HCT116 (cell line): ENCODE data around the gene DDX10. TPM values are rescaled to one million over a fixed set of nuclear protein-coding genes. Genes with fewer than 3 reads are reported as not detected.

Experiments used
- ATAC-seq: fragments of 200-7000 bp; cut with Tn5 transposase; 2 replicates; pipeline ENCODE4 v1.9.1; 2020; ENCODE audit warnings: mild to moderate bottlenecking, moderate library complexity
- BruUV-seq: library from RNA; stranded (reverse); fragments of 400-500 nt; replicated peaks from 2 replicates; lab custom pipeline; 2021; lab: Mats Ljungman, UMichigan
- CTCF ChIA-PET: fragments of 300-600 bp; sonication (Branson Sonifier 250); formaldehyde crosslinking; loops from one replicate; lab custom pipeline; 2021; ENCODE audit warnings: antibody characterized with exemption; lab: Charles Lee
- POLR2A ChIA-PET: fragments of 300-600, 350-600 bp; sonication (Branson Sonifier 250); formaldehyde crosslinking; loops from one replicate; lab custom pipeline; 2021; ENCODE audit warnings: antibody characterized with exemption; lab: Charles Lee
- RAD21 ChIA-PET, 2 experiments: fragments of 300-600 bp; sonication (Branson Sonifier 250); formaldehyde crosslinking; loops; one replicate each; lab custom pipeline; 2023; ENCODE audit warnings: low total read pairs in 2 of 2; ENCODE audit not compliant: uncharacterized antibody in 2 of 2, unreplicated experiment in 2 of 2, low non-redundant PET in 1 of 2; lab: Charles Lee
- DNase-seq: peaks from one replicate; pipeline ENCODE4 v3.0.0-alpha.2; 2010; ENCODE audit warnings: low read depth, low spot score
- H2AFZ ChIP-seq: fragments of 200-600 bp; shearing (Covaris generic), sonication (generic); 2 replicates; pipeline ENCODE4 v1.6.1; 2017; ENCODE audit warnings: low read depth, mixed run types, mixed read lengths, antibody characterized with exemption, low read length; ENCODE audit not compliant: poor library complexity, severe bottlenecking
- H3K27ac ChIP-seq: 2 replicates; pipeline ENCODE4 v1.5.1; 2012; ENCODE audit warnings: low read depth, low read length
- H3K27me3 ChIP-seq: fragments of 200-600 bp; sonication (generic); 2 replicates; pipeline ENCODE4 v1.6.1; 2016; ENCODE audit warnings: mixed run types, low read length, mixed read lengths; ENCODE audit not compliant: insufficient read depth
- H3K36me3 ChIP-seq, 2 experiments: fragments of 200-500 bp in 1 of 2; fragments of 200-600 bp in 1 of 2; sonication (Bioruptor generic) in 1 of 2; sonication (generic) in 1 of 2; 2 replicates each; pipeline versions ENCODE4 v1.5.1 to v1.6.1; 2014 to 2016; ENCODE audit warnings: low read length in 2 of 2, inconsistent platforms in 1 of 2, mixed read lengths in 1 of 2, mixed run types in 1 of 2; ENCODE audit not compliant: insufficient read depth in 2 of 2, control insufficient read depth in 1 of 2
- H3K4me1 ChIP-seq, 2 experiments: fragments of 200-600 bp in 1 of 2; sonication (generic) in 1 of 2; 2 replicates each; pipeline versions ENCODE4 v1.5.1 to v1.6.1; 2012 to 2017; ENCODE audit warnings: low read length in 2 of 2, inconsistent platforms in 1 of 2, mild to moderate bottlenecking in 1 of 2, mixed read lengths in 1 of 2, mixed run types in 1 of 2, moderate library complexity in 1 of 2; ENCODE audit not compliant: insufficient read depth in 2 of 2, control insufficient read depth in 1 of 2
- H3K4me2 ChIP-seq: fragments of 200-600 bp; sonication (generic); 2 replicates; pipeline ENCODE4 v1.6.1; 2017; ENCODE audit warnings: mixed run types, low read length, mixed read lengths
- H3K4me3 ChIP-seq, 2 experiments: fragments of 200-600 bp in 1 of 2; sonication (generic) in 1 of 2; replicated peaks in 1 of 2; 2 replicates each; pipeline ENCODE4 v1.5.1; 2011 to 2016; ENCODE audit warnings: low read length in 2 of 2, control low read depth in 1 of 2, low read depth in 1 of 2, mild to moderate bottlenecking in 1 of 2, mixed read lengths in 1 of 2, mixed run types in 1 of 2
- H3K79me2 ChIP-seq: fragments of 200-600 bp; sonication (generic); 2 replicates; pipeline ENCODE4 v1.6.1; 2017; ENCODE audit warnings: mild to moderate bottlenecking, mixed run types, low read length, moderate library complexity, mixed read lengths; ENCODE audit not compliant: insufficient read depth
- H3K9ac ChIP-seq: fragments of 200-600 bp; sonication (generic); 2 replicates; pipeline ENCODE4 v1.6.1; 2016; ENCODE audit warnings: low read length, mixed read lengths
- H3K9me2 ChIP-seq: fragments of 200-600 bp; sonication (generic), shearing (Covaris generic); 2 replicates; pipeline ENCODE4 v1.6.1; 2017; ENCODE audit warnings: mixed run types, mild to moderate bottlenecking, moderate library complexity; ENCODE audit not compliant: insufficient read depth
- H3K9me3 ChIP-seq, 2 experiments: fragments of 200-500 bp in 1 of 2; fragments of 200-600 bp in 1 of 2; sonication (Bioruptor generic) in 1 of 2; sonication (generic) in 1 of 2; 2 replicates each; pipeline ENCODE4 v1.6.1; 2014 to 2017; ENCODE audit warnings: low read length in 2 of 2, mixed read lengths in 2 of 2, inconsistent platforms in 1 of 2, low read depth in 1 of 2, mild to moderate bottlenecking in 1 of 2, mixed run types in 1 of 2, moderate library complexity in 1 of 2; ENCODE audit not compliant: control insufficient read depth in 1 of 2, insufficient read depth in 1 of 2
- H4K20me1 ChIP-seq: fragments of 200-600 bp; sonication (generic), shearing (Covaris generic); 2 replicates; pipeline ENCODE4 v1.6.1; 2017; ENCODE audit warnings: mixed run types, mild to moderate bottlenecking, moderate library complexity; ENCODE audit not compliant: insufficient read depth
- CBX3 ChIP-seq: IDR thresholded peaks from 2 replicates; pipeline ENCODE4 v1.6.1; 2012; ENCODE audit warnings: low read depth
- EGR1 ChIP-seq: IDR thresholded peaks from 2 replicates; pipeline ENCODE4 v1.6.1; 2012; ENCODE audit warnings: low read depth
- ELF1 ChIP-seq: IDR thresholded peaks from 2 replicates; pipeline ENCODE4 v1.6.1; 2012; ENCODE audit warnings: low read depth, borderline replicate concordance
- EZH2 ChIP-seq: fragments of 200-600 bp; sonication (generic); IDR thresholded peaks from 2 replicates; pipeline ENCODE4 v1.6.1; 2017; ENCODE audit warnings: antibody characterized with exemption, mixed run types
- EZH2phosphoT487 ChIP-seq: fragments of 200-600 bp; IDR thresholded peaks from 2 replicates; pipeline ENCODE4 v1.6.1; 2018; ENCODE audit warnings: antibody characterized with exemption, borderline replicate concordance
- FOSL1 ChIP-seq: IDR thresholded peaks from 2 replicates; pipeline ENCODE4 v1.6.1; 2012; ENCODE audit warnings: low read depth
- JUND ChIP-seq: IDR thresholded peaks from 2 replicates; pipeline ENCODE4 v1.6.1; 2012
- POLR2AphosphoS5 ChIP-seq: IDR thresholded peaks from 2 replicates; pipeline ENCODE4 v1.6.1; 2011; ENCODE audit warnings: mild to moderate bottlenecking, low read depth, low read length, moderate library complexity
- SIN3A ChIP-seq: IDR thresholded peaks from 2 replicates; pipeline ENCODE4 v1.6.1; 2012; ENCODE audit warnings: low read depth
- TCF7L2 ChIP-seq: IDR thresholded peaks from 2 replicates; pipeline ENCODE4 v1.7.0; 2011; ENCODE audit warnings: borderline replicate concordance, inconsistent platforms; ENCODE audit not compliant: insufficient read depth, insufficient read length; ENCODE audit errors: extremely low read depth
- ZFX ChIP-seq: fragments of 450-650 bp; IDR thresholded peaks from 2 replicates; pipeline ENCODE4 v1.6.1; 2017
- intact Hi-C: fragments of 100-400 bp; cut with micrococcal nuclease; formaldehyde crosslinking; loops from 2 replicates; pipeline ENCODE4 v1.10.0; 2022
- total RNA-seq: library from RNA; stranded (reverse); gene quantifications from one replicate; pipeline ENCODE4 v1.2.1, GENCODE V29; 2021; ENCODE audit not compliant: unreplicated experiment
- TF ChIP-seq, protein P1 (sequence below): IDR thresholded peaks from 2 replicates; pipeline ENCODE4 v1.6.1; 2012

DDX10 gene
- total RNA-seq, 1 experiment from 2014 or later: 66.5 TPM

DNA sequence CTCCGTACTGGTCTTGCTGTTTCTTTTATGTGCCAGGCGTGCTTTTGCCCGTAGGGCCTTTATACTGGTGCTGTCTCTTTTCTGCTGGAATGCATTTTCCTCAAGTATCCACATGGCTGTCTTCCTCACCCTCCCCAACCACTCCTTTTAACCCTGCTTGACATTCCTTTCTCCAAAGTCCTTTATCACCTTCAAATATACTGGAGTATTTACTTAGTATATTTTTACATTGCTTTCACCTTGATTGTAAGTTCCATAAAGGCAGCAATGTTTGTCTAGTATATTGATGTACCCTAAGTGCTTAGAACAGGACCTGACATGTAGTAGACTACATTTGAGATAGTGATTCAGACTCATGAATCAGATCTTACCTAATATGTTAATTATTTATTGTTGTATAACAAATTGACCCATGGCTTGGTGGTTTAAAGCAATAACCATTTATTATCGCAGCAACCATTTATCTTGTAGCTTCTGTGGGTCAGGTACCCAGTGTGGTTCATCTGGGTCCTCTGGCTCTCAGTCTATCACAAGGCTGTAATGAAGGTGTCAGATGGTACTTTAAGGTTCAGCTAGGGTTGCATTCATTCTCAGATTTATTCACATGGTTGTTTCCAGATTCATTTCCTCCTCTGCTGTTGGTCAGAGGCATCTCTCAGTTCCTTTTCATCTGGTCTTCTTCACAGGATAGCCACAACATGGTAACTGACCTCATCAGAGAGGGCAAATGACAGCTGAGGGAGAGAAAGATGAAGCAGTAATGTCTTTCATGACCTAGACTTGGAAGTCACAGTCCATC, 34.2 kb downstream of the DDX10 start (continued):
- TF ChIP-seq, protein P1, sequence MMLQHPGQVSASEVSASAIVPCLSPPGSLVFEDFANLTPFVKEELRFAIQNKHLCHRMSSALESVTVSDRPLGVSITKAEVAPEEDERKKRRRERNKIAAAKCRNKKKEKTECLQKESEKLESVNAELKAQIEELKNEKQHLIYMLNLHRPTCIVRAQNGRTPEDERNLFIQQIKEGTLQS: no peak
- TF ChIP-seq EZH2: no peak

DNA sequence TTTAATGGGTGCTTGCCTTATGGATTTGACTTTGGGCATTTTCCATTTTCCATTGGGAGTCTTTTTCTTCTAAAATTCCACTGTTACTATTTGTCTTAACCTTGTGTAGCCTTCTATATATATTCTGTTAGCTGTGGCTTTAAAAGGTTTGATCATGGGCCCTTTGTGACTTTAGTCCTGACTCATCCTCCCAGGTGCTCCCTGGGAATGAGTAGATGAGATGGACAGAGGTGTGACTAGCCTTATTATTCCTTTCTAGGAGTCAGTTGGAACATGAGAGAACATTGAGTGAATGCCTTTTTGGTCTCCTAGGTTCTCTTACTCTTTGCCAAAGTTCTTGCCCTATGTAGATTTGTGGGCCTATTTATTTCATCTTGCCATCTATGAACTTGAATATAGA, 39.0 kb downstream of the DDX10 start:
- H3K36me3 ChIP-seq: peaks cover 12 to 40% of the 10 kb centered on the region in 2 experiments
- intact Hi-C loops: no loop called here
- peaks cover under 1 to 8% of the 10 kb centered on the region in 2 experiments; a peak in 2 of 4 replicates for H3K4me1 ChIP-seq
- no peak overlapping the region for H2AFZ ChIP-seq
- ChIA-PET POLR2A (no interaction called here), RAD21 (no interaction called here), CTCF (no interaction called here)
- no peaks in the 10 kb centered on the region for H3K9me2 ChIP-seq
- H3K4me3 ChIP-seq: no peak overlapping the region
- peaks cover 6% of the 10 kb centered on the region in 2 experiments; a peak in 2 of 4 replicates for H3K9me3 ChIP-seq
- H4K20me1 ChIP-seq: no peaks in the 10 kb centered on the region
- TF ChIP-seq JUND (no peak), ELF1 (no peak), ZFX (no peak), POLR2AphosphoS5 (no peak)
- TF ChIP-seq, protein P1: no peak
- no peak overlapping the region for H3K4me2 ChIP-seq
- DNase-seq (no peak), ATAC-seq (no peak)
- no peaks in the 10 kb centered on the region for H3K27me3 ChIP-seq
- H3K9ac ChIP-seq: no peak overlapping the region
- H3K27ac ChIP-seq: no peak overlapping the region
- peaks cover 37% of the 10 kb centered on the region for H3K79me2 ChIP-seq
- no TSS peak for BruUV-seq

DNA sequence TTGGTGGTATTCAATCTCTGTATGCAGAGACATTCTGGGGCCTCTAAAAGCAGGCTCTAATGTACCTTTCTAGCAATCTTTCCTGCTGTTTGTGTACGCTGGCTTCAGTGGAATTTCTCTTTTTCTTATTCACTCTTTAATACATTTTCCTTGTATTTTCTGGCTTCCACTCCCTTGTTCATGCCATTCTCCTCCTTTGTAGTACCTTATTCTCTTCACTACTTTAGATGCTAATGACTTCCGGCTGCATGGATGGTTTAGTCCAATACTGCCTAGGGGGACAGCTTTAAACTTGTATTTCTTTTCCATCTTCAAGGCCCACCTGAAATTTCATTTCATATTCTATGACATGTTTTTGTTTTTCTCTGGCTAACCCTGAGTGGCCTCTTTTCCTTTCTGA, 40.2 kb downstream of the DDX10 start:
- Histone ChIP-seq H3K4me1 (peaks cover 0 to 8% of the 10 kb centered on the region in 2 experiments; a peak in 2 of 4 replicates), H3K79me2 (peaks cover 30% of the 10 kb centered on the region), H3K27me3 (no peaks in the 10 kb centered on the region), H3K27ac (no peak overlapping the region), H4K20me1 (no peaks in the 10 kb centered on the region), H2AFZ (no peak overlapping the region), H3K9me3 (peaks cover 6% of the 10 kb centered on the region in 2 experiments; a peak in 2 of 4 replicates), H3K9ac (no peak overlapping the region), H3K36me3 (peaks cover 10 to 43% of the 10 kb centered on the region in 2 experiments), H3K4me3 (no peak overlapping the region), H3K9me2 (no peaks in the 10 kb centered on the region), H3K4me2 (no peak overlapping the region)
- intact Hi-C loops: no loop called here
- CTCF ChIA-PET: no interaction called here
- TF ChIP-seq EZH2phosphoT487: no peak
- no peak for TF ChIP-seq SIN3A
- TF ChIP-seq EGR1: no peak
- TF ChIP-seq CBX3: no peak
- no peak for TF ChIP-seq TCF7L2
- TF ChIP-seq JUND: no peak
- no peak for TF ChIP-seq FOSL1
- TF ChIP-seq, protein P1: no peak
- RAD21 ChIA-PET: no interaction called here
- DNase-seq (no peak), ATAC-seq (no peak)
- POLR2A ChIA-PET: no interaction called here
- BruUV-seq: no TSS peak
